HepG2 (cell line): Measurements from ENCODE around the gene CAPN11. TPM values are rescaled to one million over a fixed set of nuclear protein-coding genes. Genes with fewer than 3 reads are reported as not detected.

Experiments
- ELF3 ChIP-seq: IDR thresholded peaks from 2 replicates; pipeline ENCODE4 v1.6.1; 2016; ENCODE audit warnings: missing genetic modification reagents, missing compliant biosample characterization
- ETV6 ChIP-seq: sonication (generic); formaldehyde crosslinking; conservative IDR thresholded peaks from 2 replicates; pipeline ENCODE4 v1.4.0; 2020; ENCODE audit warnings: missing genetic modification reagents
- HNF1B ChIP-seq: sonication (generic); formaldehyde crosslinking; IDR thresholded peaks from 2 replicates; pipeline ENCODE4 v1.5.1; 2020; ENCODE audit warnings: mild to moderate bottlenecking, moderate library complexity, missing genetic modification reagents
- HOXA7 ChIP-seq: sonication (generic); formaldehyde crosslinking; IDR thresholded peaks from 2 replicates; pipeline ENCODE4 v1.8.1; 2022; ENCODE audit warnings: mild to moderate bottlenecking, missing genetic modification reagents, moderate library complexity
- KAT2B ChIP-seq: fragments of 150-350 bp; IDR thresholded peaks from 2 replicates; pipeline ENCODE4 v1.6.1; 2014; ENCODE audit warnings: low read depth, low read length, borderline replicate concordance
- KDM3A ChIP-seq: IDR thresholded peaks from 2 replicates; pipeline ENCODE4 v1.6.1; 2018; ENCODE audit warnings: low read depth, missing compliant biosample characterization
- MTF1 ChIP-seq: sonication (generic); formaldehyde crosslinking; IDR thresholded peaks from 2 replicates; pipeline ENCODE4 v1.5.0; 2020; ENCODE audit warnings: missing genetic modification reagents
- NFYB ChIP-seq: sonication (generic); formaldehyde crosslinking; IDR thresholded peaks from 2 replicates; pipeline ENCODE4 v1.4.0; 2020; ENCODE audit warnings: missing genetic modification reagents
- SMAD1 ChIP-seq: sonication (generic); formaldehyde crosslinking; IDR thresholded peaks from 2 replicates; pipeline ENCODE4 v1.4.0; 2020; ENCODE audit warnings: missing genetic modification reagents, low read depth, mild to moderate bottlenecking, borderline replicate concordance
- XRCC5 ChIP-seq: fragments of 200-400 bp; formaldehyde crosslinking; optimal IDR thresholded peaks from 2 replicates; pipeline ENCODE3; 2017; ENCODE audit warnings: mild to moderate bottlenecking, low read length
- ZBED4 ChIP-seq: sonication (generic); formaldehyde crosslinking; IDR thresholded peaks from 2 replicates; pipeline ENCODE4 v1.4.0; 2020; ENCODE audit warnings: missing genetic modification reagents, borderline replicate concordance
- ZNF44 ChIP-seq: sonication (generic); formaldehyde crosslinking; IDR thresholded peaks from 2 replicates; pipeline ENCODE4 v1.5.1; 2020; ENCODE audit warnings: mild to moderate bottlenecking, missing genetic modification reagents
- ZNF557 ChIP-seq: sonication (generic); formaldehyde crosslinking; IDR thresholded peaks from 2 replicates; pipeline ENCODE4 v1.4.0; 2020; ENCODE audit warnings: missing genetic modification reagents
- polyA plus RNA-seq, 8 experiments: library from polyadenylated mRNA; depleted of rRNA in 3 of 8; stranded (reverse) in 7 of 8; unstranded in 1 of 8; fragments of >200 nt; fragmentation: Illumina TruSeq in 4 of 8; extraction: Trizol in 4 of 8; gene quantifications; 2 replicates each; pipeline versions ENCODE4 v1.2.1 to v1.2.3, GENCODE V29; 2011 to 2016; ENCODE audit warnings: low read depth in 4 of 8, missing spikeins in 1 of 8, mixed read lengths in 1 of 8; ENCODE audit not compliant: insufficient read depth in 1 of 8
- total RNA-seq, 5 experiments: library from RNA; depleted of rRNA; stranded (reverse); fragments of >200 nt; fragmentation: Illumina TruSeq; extraction: Trizol; gene quantifications; 2 replicates each; pipeline ENCODE4 v1.2.3, GENCODE V29; 2016; ENCODE audit warnings: low read depth in 1 of 5
- TF ChIP-seq, protein P1 (sequence below): sonication (generic); formaldehyde crosslinking; IDR thresholded peaks from 2 replicates; pipeline ENCODE4 v1.5.0; 2020; ENCODE audit warnings: missing genetic modification reagents, mild to moderate bottlenecking, borderline replicate concordance
- TF ChIP-seq, protein P2 (sequence below): sonication (generic); formaldehyde crosslinking; IDR thresholded peaks from 2 replicates; pipeline ENCODE4 v1.4.0; 2020; ENCODE audit warnings: mild to moderate bottlenecking, missing genetic modification reagents, borderline replicate concordance
- TF ChIP-seq, protein P3 (sequence below): sonication (generic); formaldehyde crosslinking; IDR thresholded peaks from 2 replicates; pipeline ENCODE4 v1.9.0; 2022; ENCODE audit warnings: low read depth, missing genetic modification reagents

CAPN11 gene
- total and polyA plus RNA-seq, 2 of the 13 experiments (the other 11 are each of a cell fraction or from before 2014, with no cell fraction given) = 0.07 to 0.11 TPM

GRCh38 chr6:44223319-44224028, 64.9 kb downstream of the CAPN11 start, which contains the start of gene SLC29A1 (continued):
- TF ChIP-seq ZBED4 (CRISPR knock-in tag) (0 out of 2 replicates have a peak, but pooled peaks have one; percentile 25), ZNF44 (CRISPR knock-in tag) (no peak), KAT2B (peak; percentile 70; the same call in 1 of the 2 replicates), MTF1 (CRISPR knock-in tag) (no peak), NFYB (CRISPR knock-in tag) (no peak), ZNF557 (CRISPR knock-in tag) (peak; percentile 91; the same call in 1 of the 2 replicates), XRCC5 (no peak), ETV6 (CRISPR knock-in tag) (no peak), HOXA7 (CRISPR knock-in tag) (no peak), ELF3 (peak; percentile 17; the same call in 1 of the 2 replicates), HNF1B (CRISPR knock-in tag) (0 out of 2 replicates have a peak, but pooled peaks have one; percentile 9), KDM3A (CRISPR knock-in tag) (no peak), SMAD1 (CRISPR knock-in tag) (no peak; the same call in 1 of the 2 replicates)
- TF ChIP-seq, protein P1, sequence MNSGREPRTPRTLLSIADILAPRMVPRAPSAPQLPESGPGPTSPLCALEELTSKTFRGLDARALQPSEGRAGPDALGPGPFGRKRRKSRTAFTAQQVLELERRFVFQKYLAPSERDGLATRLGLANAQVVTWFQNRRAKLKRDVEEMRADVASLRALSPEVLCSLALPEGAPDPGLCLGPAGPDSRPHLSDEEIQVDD = peak; percentile 93
- TF ChIP-seq, protein P2, sequence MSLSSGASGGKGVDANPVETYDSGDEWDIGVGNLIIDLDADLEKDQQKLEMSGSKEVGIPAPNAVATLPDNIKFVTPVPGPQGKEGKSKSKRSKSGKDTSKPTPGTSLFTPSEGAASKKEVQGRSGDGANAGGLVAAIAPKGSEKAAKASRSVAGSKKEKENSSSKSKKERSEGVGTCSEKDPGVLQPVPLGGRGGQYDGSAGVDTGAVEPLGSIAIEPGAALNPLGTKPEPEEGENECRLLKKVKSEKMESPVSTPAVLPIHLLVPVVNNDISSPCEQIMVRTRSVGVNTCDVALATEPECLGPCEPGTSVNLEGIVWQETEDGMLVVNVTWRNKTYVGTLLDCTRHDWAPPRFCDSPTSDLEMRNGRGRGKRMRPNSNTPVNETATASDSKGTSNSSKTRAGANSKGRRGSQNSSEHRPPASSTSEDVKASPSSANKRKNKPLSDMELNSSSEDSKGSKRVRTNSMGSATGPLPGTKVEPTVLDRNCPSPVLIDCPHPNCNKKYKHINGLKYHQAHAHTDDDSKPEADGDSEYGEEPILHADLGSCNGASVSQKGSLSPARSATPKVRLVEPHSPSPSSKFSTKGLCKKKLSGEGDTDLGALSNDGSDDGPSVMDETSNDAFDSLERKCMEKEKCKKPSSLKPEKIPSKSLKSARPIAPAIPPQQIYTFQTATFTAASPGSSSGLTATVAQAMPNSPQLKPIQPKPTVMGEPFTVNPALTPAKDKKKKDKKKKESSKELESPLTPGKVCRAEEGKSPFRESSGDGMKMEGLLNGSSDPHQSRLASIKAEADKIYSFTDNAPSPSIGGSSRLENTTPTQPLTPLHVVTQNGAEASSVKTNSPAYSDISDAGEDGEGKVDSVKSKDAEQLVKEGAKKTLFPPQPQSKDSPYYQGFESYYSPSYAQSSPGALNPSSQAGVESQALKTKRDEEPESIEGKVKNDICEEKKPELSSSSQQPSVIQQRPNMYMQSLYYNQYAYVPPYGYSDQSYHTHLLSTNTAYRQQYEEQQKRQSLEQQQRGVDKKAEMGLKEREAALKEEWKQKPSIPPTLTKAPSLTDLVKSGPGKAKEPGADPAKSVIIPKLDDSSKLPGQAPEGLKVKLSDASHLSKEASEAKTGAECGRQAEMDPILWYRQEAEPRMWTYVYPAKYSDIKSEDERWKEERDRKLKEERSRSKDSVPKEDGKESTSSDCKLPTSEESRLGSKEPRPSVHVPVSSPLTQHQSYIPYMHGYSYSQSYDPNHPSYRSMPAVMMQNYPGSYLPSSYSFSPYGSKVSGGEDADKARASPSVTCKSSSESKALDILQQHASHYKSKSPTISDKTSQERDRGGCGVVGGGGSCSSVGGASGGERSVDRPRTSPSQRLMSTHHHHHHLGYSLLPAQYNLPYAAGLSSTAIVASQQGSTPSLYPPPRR (CRISPR knock-in tag) = peak; percentile 42; the same call in 1 of the 2 replicates
- TF ChIP-seq, protein P3, sequence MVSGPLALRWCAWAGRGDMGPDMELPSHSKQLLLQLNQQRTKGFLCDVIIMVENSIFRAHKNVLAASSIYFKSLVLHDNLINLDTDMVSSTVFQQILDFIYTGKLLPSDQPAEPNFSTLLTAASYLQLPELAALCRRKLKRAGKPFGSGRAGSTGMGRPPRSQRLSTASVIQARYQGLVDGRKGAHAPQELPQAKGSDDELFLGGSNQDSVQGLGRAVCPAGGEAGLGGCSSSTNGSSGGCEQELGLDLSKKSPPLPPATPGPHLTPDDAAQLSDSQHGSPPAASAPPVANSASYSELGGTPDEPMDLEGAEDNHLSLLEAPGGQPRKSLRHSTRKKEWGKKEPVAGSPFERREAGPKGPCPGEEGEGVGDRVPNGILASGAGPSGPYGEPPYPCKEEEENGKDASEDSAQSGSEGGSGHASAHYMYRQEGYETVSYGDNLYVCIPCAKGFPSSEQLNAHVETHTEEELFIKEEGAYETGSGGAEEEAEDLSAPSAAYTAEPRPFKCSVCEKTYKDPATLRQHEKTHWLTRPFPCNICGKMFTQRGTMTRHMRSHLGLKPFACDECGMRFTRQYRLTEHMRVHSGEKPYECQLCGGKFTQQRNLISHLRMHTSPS (CRISPR knock-in tag) = peak; percentile 53; the same call in 1 of the 2 replicates
- TF ChIP-seq, all 625 proteins: peak for 238
